Superior temporal gyrus (tissue), 1 donor: Measurements from ENCODE around the gene OR52D1.
A peak's percentile ranks its signal among the peaks of the same experiment; 100 is the strongest.

ENCODE experiments used
- DNase-seq: peaks from one replicate; pipeline ENCODE4 v3.0.0-alpha.2; 2016; ENCODE audit errors: extremely low spot score

Gene OR52D1

DNA sequence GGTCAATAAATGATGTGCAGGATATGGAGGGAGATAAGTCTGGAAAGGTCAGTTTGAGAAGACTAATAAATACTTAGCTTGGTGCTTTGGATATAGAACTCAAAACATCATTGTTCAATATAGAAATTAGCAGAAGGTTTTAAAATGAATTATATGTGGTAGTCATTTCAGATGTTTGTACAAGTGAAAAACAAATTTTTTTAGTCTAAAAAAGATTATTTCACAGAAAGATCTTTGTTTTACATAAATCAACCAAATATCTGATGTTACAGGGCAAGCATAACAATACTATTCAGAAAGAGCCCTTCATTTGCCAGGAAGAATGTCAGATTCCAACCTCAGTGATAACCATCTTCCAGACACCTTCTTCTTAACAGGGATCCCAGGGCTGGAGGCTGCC lies at the start of gene OR52D1:
TSS of gene OR52D1 (plus strand) at position 301 of the 400 bp plus-strand sequence. CDS start at position 323, 22 bp downstream.
- no peak for DNase-seq

DNA sequence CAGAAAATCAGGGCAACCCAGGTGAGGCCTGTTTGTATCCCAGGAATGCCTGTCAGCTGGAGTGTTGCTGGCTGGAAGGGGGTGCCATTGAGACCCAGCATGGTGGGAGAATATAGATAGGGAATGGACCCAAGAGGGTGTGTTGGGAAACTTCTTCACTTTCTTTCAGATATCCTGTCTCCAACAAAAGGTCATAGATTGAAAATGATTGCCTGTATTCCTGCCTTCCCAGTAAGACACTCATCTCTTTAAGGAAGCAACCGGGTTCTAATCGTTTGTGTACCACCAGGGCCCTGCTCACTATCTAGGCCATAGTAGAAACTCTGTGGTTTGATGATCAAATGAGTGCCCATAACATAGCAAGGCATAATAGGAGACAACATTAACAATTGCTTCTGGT lies 47.1 kb upstream of the OR52D1 start, which contains the start of gene OR51I1:
TSS of gene OR51I1 (minus strand) at position 101 of the 400 bp plus-strand sequence. CDS start at position 101, 0 bp downstream.
- DNase-seq, result no peak

DNA sequence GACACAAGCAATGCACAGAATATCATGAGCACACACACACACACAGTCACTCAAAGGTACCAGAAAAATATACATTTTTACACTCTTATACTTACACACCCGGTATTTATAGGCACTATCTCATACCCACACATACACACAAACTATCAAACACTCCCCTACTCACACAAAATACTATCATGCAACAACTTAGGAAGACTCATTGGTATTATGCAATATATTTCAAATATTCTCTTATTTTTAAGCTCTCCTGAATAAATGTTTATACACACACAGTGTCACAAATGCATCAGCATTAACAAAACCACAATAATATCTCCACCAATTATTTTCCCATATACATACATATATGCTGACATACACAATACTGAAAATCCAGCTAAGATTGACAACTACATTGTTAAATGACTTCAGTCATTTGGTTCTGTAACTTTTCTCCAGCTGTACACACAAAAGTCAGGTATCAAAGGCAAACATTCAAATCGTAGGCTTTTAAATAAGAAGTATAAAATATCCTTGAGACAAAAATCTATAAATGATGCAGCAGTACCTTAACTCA lies 44.6 kb upstream of the OR52D1 start:
- DNase-seq, result no peak

DNA sequence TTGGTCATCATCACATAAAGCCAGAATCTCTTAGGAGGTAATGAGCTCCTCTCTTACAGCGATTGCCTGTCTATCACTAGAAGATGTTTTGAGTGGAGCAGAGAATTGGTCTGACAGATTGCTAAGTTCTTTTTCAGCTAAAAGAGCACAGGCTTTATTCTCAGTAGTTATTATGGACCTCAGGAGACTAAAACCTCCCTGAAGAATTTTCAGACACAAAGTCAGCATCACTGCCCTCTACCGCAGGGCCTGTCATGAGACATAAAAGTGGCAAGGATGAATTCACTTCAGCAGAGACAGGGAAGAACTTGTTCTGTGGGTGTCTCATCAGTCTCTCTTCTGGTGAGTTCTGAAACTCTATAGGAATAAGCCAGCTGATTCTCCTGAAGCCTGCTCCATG lies 39.5 kb upstream of the OR52D1 start, which contains the start of gene OR51I2:
TSS of gene OR51I2 (plus strand) at position 301 of the 400 bp plus-strand sequence. CDS start 4,166 bp downstream, outside the sequence.
- no peak for DNase-seq

DNA sequence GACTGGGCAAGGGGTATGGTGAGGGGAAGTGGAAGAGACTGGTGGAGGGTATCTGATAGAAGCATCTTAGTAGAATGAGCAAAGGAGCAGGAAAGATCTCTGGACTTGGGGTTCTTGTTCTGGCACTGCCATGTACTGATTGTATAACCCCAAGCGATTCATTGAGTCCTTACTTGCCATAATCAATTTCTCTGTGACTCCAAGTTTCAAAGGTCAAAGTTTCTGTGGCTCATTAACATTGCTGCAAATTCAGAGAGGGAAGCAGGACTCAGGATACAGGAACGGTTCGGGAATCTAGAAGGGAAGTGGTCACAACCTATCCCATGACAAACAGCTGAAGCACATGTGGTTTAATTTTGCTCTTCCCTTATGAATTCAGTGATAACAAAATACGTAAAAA lies 39.1 kb upstream of the OR52D1 start:
- DNase-seq, result no peak

DNA sequence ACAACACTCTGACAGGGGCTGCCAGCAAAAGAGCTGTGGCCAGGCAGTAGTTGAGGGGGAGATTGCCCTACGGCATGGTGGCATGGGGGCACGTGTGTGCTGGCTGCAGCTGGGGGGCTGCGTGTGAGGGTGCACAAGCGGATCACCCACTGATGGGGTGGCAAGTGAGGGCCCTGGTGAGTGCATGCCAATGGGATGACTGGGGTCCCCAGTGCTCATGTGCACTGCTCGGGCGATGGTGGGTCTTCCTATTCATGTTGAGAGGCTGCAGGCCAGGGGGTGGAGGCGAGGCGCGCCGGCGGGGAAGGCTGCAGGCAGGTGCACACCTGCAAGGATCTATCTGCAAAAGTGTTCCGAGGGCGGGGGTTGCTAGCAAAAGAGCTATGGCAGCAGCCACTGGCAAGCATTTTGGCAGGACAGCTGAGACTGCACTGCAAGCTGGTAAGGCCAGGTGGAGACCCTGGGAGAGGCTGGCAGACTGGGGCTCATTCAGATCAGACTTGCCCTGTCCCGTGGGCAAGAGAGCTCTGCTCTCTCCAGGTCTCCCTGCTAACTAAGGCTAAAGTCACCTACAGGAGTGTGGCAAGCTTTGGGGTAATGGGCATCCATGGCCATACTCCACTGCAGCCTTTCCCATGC lies 27.4 kb upstream of the OR52D1 start:
- no peak for DNase-seq

DNA sequence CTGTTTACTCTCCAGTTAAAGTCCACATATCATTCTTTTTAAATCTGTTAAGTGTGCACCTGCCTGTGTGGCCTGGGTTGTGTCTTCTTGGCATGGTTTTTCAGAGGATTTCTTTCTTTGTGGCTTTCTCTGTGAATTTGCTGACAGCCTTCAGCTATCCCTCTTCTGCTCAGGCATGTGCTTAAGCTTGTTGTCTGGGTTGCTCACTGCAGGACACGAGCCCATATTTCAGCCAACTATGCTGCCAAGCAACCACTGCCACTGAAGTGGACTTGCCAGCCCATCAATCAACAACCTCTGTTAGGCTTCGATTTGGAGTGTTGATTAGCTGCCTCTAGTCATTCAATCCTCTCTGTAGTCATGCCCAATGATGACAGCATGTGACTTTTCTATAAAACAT lies 21.0 kb upstream of the OR52D1 start:
- no peak for DNase-seq

DNA sequence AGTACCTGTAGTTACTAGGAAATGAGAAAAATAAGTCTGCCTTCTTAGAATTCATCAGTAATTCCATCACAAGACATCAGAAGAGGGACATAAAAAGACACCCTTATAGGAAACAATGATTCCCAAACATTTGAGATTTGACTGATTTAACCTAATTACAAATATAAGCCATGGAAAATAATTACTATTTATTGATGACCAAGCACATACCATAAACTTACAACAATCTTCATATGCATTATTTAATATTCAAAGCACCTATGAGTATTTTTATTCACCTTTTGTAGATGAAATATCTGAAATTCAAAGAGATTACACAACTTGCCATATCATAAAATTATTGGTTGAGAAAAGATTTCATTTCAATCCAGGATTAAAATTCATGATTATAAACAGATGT lies 14.6 kb upstream of the OR52D1 start:
- no peak for DNase-seq

DNA sequence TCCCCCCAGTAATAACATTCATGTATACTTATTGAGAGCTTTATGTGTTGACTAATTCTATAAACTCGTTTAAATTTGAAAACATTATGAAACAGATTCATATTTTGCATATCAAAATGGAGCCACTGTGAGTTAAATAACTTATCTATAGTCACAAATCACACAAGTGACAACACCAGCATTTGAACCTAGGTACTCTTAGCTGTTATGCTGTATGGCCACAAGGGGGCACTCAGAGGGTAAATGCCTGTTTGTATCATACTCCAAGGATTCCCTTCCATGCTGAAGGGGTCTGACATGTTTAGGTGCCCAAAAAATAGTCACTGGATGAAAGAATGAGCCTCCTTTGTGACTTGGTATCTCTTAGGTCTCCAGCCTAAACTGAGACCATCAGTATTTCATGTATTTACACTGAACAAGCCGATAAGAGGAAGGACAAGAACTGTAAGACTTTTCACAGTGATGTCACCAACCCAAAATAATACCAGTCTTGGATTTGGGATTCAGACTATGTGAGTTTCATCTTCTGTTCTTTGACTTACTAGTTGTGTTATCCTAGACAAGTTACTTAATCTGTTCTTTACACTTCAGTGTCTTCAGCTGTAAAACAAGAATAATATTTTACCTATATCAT lies 12.2 kb upstream of the OR52D1 start:
- DNase-seq, result peak; percentile 58

DNA sequence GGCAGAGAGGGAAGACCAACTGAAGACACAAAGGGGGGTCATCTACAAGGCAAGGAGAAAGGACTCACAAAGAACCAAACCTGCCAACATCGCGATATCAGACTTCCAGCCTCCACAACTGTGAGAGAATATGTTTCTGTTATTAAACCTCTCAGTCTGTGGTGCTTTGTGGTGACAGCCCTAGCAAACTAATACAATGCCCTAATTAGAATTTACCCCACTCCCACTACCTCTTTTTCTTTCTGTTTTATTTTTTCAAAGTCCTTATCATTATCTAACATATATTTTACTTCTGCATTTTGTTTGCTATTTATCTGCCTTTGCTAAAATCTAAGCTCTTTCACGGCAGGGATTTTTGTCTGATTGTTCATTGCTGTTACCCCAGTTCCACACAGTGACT lies 2.5 kb upstream of the OR52D1 start:
- no peak for DNase-seq

DNA sequence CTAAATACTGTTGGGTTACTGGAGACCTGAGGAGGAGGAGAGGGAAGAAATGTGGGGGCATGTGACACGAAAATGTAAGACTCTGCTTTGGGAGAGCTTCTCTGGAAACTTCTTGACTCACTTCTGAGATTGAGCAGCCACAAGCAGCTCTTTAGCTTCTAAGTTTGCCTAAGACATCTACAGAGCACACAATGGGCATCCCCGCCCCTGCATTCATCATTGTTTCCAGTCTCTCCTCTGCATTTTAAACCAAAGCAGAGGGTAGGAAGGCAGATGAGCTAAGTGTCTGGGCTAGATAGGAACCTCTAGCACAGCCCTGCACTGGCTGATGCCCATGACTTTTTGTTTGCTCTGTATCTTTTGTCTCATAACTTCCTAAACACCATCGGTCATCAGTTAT lies 2.1 kb upstream of the OR52D1 start:
- no peak for DNase-seq

DNA sequence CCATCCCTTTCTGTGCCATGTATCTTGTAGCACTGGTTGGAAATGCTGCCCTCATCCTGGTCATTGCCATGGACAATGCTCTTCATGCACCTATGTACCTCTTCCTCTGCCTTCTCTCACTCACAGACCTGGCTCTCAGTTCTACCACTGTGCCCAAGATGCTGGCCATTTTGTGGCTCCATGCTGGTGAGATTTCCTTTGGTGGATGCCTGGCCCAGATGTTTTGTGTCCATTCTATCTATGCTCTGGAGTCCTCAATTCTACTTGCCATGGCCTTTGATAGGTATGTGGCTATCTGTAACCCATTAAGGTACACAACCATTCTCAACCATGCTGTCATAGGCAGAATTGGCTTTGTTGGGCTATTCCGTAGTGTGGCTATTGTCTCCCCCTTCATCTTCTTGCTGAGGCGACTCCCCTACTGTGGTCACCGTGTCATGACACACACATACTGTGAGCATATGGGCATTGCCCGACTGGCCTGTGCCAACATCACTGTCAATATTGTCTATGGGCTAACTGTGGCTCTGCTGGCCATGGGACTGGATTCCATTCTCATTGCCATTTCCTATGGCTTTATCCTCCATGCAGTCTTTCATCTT lies 414 bp downstream of the OR52D1 start:
- no peak for DNase-seq

DNA sequence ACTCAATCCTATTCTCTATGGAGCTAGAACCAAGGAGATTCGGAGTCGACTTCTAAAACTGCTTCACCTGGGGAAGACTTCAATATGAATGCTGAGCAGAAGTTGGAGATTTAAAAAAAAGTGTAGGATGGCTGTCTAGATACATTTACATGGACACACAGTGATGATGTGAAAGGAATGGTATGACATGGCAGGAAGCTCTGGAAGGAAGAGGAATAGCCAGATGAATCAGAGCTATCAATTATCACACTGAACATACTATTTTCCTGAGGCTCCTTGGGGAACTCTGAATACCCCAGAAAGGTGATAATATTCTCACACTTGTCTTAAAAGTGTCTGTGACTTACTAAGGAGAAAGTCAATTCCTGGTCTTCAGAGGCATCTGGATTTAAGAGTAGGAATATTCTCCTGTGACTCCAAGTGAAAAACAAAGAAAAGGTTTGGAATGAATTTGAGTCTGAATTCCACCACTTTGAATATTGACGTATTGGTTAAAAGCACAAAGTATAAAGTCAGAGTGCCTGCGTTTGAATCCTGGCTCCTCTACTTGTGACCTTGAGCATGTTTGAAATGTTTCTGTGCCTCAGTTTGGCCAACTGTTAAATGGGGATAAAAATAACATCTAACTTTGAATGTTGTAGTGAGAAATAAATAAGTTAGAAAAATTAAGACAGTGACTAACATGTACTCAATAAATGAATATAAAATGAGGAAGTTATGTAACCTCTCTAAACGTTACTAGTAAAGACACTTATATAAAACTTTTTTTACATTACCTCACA lies 1.3 kb downstream of the OR52D1 start:
- no peak for DNase-seq

DNA sequence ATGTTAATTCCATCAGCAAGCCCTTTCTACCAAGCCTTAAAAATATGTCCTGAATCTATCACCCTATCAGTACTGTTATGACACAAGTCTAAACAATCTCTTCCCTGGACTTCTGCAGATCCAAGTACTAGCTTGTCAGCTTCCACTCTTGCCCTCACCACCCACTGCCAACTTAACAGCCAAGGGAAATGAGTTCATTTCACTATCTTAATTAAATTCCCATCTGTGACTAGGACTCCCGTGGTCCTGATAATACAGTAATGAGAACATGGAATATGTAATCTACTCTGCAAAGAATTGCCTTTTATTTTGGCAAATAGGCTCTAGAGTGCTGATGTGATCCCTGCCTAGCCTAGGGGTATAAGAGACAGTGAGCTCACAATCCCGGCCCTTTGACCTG lies 11.2 kb downstream of the OR52D1 start:
- DNase-seq, result no peak

DNA sequence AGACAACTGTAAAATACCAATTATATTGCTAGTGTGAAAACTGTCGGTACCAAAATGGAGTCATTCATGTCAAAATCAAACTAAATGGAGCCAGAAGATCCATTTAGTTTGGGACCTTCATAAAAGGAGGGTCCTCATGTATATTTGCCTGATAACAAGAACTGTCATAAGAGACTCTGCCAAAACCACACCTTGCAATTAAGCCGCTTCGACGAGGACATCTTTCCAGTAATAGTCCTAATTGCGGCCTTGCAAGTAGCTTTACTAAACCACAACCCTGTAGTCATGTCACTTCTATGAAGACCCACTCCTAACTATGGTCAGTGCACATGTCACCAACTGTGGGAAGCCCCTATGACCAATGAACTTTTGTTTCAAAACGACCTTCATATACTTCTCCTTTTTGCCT lies 11.9 kb downstream of the OR52D1 start:
- no peak for DNase-seq

DNA sequence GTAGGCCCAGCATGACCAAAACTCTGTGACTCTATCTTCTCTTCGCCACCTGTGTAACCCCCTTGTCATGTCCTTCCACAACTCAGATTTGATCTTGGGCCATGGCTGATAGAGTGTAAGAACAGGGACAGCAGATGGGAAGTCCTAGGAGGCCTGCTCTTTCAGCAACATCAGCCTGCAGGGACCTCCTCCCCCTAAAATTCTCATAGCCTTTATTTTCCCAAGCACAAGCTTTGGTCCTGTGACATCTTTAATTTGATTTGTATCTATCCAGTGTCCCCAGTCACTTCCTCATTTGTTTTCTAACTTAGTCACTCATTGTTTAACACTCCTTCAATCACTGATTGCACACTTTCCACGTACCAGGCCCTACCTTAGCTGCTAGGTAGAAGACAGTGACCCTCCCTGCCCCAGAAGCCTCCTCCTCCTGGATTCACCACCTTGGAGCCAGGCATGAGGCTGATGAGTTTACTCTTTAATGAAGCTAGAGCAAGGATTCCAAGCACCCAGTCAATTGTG lies 16.0 kb downstream of the OR52D1 start:
- no peak for DNase-seq

DNA sequence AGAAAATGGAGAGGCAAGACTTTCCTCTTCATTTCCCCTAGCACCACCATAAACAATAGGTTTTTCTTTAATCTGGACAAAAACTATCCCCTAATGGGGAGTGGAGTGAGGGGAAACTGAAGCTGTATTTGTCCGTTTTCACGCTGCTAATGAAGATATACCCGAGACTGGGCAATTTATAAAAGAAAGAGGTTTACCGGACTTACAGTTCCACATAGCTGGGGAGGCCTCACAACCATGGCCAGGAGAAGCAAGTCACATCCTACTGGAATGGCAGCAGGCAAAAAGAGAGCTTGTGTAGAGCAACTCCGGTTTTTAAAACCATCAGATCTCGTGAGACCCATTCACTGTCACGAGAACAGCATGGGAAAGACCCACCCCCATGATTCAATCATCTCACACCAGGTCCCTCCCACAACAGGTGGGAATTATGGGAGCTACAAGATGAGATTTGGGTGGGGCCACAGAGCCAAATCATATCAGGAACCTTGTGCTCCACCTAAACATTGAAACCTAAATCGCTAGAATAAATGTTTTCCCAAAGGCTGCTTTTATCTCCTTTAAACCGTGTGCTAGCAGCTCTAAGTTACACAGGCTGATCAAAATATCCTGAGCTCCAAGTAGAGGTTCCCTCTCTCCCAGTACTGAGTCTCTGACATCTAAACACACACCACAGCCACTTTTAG lies 17.0 kb downstream of the OR52D1 start:
- DNase-seq, result no peak

DNA sequence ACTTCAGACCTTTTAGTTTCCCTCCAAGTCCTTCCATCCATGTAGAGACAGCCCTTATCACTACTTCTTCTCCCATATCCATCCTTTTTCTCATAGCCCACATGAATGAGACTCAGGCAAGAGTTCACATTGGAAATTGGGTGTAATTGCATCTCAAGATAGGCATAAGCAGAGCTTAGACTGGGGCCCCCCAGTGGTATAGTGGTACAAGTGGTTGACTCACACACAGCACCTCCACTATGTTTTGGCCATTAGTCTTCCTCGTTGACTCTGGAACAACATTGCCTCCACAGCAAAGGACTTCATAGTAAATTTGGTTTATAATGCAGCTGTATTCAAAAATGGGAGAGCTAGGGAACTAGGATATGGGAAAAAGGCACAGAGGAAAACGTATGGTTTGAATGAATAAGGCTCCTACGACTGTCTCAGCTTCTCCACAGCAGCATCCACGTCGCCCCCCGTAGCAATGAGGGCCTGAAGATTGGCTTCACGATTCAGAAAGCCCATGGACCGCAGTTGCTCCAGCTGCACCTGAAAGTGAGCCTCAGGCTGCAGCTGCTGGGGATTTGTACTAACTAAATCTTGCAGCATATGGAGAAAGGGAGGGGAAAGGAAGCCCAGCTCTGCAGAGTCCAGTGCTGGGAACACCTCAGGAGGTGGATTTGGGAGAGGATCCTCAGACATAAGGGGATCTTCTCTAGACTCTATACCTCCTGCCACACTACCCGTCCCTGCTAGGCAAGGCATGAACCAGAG lies 18.9 kb downstream of the OR52D1 start:
- no peak for DNase-seq

DNA sequence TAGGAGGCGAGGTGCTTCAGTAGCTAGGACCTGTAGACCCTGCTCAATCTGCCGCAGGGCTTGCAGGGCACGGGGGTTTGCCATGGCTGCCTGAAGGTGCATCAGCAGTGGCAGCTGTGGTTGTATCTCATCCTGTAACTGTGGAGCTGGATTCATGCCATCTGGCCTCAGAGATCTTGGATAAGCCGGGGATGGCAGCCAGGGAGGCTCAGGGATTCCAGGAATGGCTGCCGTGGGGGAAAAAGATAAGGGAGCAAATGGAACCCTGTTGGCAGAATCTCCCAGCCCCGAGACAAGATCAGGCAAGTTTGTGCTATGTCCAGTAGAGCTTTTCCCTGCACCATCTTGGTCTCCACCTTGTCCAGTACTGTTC lies 19.4 kb downstream of the OR52D1 start:
- no peak for DNase-seq

DNA sequence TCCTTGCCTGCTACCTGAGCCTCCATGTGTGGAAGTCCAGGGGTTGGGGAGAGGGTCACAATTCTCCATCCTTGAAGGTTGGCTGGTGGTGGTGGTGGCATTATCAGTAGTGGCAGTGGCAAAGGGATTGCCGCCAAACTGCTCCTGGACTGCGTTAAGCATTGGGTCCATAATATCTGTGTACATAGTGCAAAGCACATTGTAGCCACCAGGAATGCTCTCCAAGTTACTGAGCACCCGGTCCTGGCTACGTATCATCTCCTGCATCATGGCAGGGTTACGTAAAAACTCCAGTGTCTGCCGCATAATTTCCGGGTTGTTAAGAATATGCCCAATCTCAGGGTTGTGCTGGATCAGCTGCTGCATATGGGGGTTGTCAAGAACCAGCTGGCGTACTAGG lies 20.1 kb downstream of the OR52D1 start:
- DNase-seq, result no peak
